Naive thymus-derived CD8-positive, alpha-beta T cell (primary cell): ENCODE results near the gene IZUMO2. TPM values are rescaled to one million over a fixed set of nuclear protein-coding genes. Genes with fewer than 3 reads are reported as not detected.

Source experiments
- polyA plus RNA-seq, 3 donors: library from polyadenylated mRNA; unstranded; fragments of 300-500 nt; fragmentation: Illumina TruSeq; gene quantifications; one replicate each; pipeline ENCODE4 v1.2.3, GENCODE V29; 2021
- total RNA-seq, 8 experiments: library from RNA in 2 of 8; stranded (reverse) in 2 of 8; gene quantifications; one replicate each; pipeline ENCODE4 v1.2.3 and lab custom pipeline; 2021 to 2026

The IZUMO2 gene
- total and polyA plus RNA-seq, 5 experiments from 2014 or later, result not detected

Other genes with a start within 250 kb of the IZUMO2 start
- 1 to 10 TPM; 8.4 to 9.2 TPM for gene ATF5, start 234.1 kb downstream of the IZUMO2 start, total RNA-seq
- under 1 TPM; 0.71 to 0.97 (median 0.84) TPM for gene ATF5, start 234.1 kb downstream of the IZUMO2 start, polyA plus RNA-seq
- 10 to 100 TPM; 53.9 to 61.4 TPM for gene NUP62, start 233.8 kb downstream of the IZUMO2 start, total RNA-seq
- 10 to 100 TPM; 38.5 to 54.5 (median 49.1) TPM for gene NUP62, start 233.8 kb downstream of the IZUMO2 start, polyA plus RNA-seq
- gene SIGLEC11, start 202.1 kb downstream of the IZUMO2 start, total RNA-seq, result not detected
- gene SIGLEC11, start 202.1 kb downstream of the IZUMO2 start, polyA plus RNA-seq, result not detected
- 100 to 1,000 TPM in 1 of 2 experiments, 10 to 100 TPM in 1; 92.8 to 106 TPM for gene VRK3, start 137.9 kb downstream of the IZUMO2 start, total RNA-seq
- gene VRK3, start 137.9 kb downstream of the IZUMO2 start, polyA plus RNA-seq, result 10 to 100 TPM; 73.4 to 91.8 (median 81.2) TPM
- gene ZNF473, start 137.3 kb downstream of the IZUMO2 start, total RNA-seq, result 10 to 100 TPM in 1 of 2 experiments, 1 to 10 TPM in 1; 9.8 to 11.1 TPM
- 1 to 10 TPM; 3.6 to 7.0 (median 3.7) TPM for gene ZNF473, start 137.3 kb downstream of the IZUMO2 start, polyA plus RNA-seq
- not detected for gene MYH14, start 40.3 kb upstream of the IZUMO2 start, total RNA-seq
- gene MYH14, start 40.3 kb upstream of the IZUMO2 start, polyA plus RNA-seq, result not detected
- gene KCNC3, start 166.1 kb upstream of the IZUMO2 start, total RNA-seq, result under 1 TPM; 0.73 to 0.80 TPM
- not detected for gene KCNC3, start 166.1 kb upstream of the IZUMO2 start, polyA plus RNA-seq
- 1 to 10 TPM; 6.4 to 9.7 TPM for gene NAPSA, start 202.4 kb upstream of the IZUMO2 start, total RNA-seq
- 1 to 10 TPM in 2 of 3 donors, under 1 TPM in 1; 0.37 to 2.0 (median 1.3) TPM for gene NAPSA, start 202.4 kb upstream of the IZUMO2 start, polyA plus RNA-seq
- gene NR1H2, start 213.2 kb upstream of the IZUMO2 start, total RNA-seq, result 100 to 1,000 TPM; 106 to 107 TPM
- gene NR1H2, start 213.2 kb upstream of the IZUMO2 start, polyA plus RNA-seq, result 100 to 1,000 TPM in 1 of 3 donors, 10 to 100 TPM in 2; 69.6 to 100 (median 86.7) TPM
- gene POLD1, start 221.1 kb upstream of the IZUMO2 start, total RNA-seq, result 10 to 100 TPM; 38.4 to 40.8 TPM
- 10 to 100 TPM; 26.0 to 34.4 (median 33.8) TPM for gene POLD1, start 221.1 kb upstream of the IZUMO2 start, polyA plus RNA-seq